HCT116 (cell line): Measurements from ENCODE around the gene PVALEF. TPM values are rescaled to one million over a fixed set of nuclear protein-coding genes. Genes with fewer than 3 reads are reported as not detected.

Experiments used
- ATAC-seq: fragments of 200-7000 bp; cut with Tn5 transposase; 2 replicates; pipeline ENCODE4 v1.9.1; 2020; ENCODE audit warnings: mild to moderate bottlenecking, moderate library complexity
- BruUV-seq: library from RNA; stranded (reverse); fragments of 400-500 nt; replicated peaks from 2 replicates; lab custom pipeline; 2021; lab: Mats Ljungman, UMichigan
- CTCF ChIA-PET: fragments of 300-600 bp; sonication (Branson Sonifier 250); formaldehyde crosslinking; loops from one replicate; lab custom pipeline; 2021; ENCODE audit warnings: antibody characterized with exemption; lab: Charles Lee
- POLR2A ChIA-PET: fragments of 300-600, 350-600 bp; sonication (Branson Sonifier 250); formaldehyde crosslinking; loops from one replicate; lab custom pipeline; 2021; ENCODE audit warnings: antibody characterized with exemption; lab: Charles Lee
- RAD21 ChIA-PET, 2 experiments: fragments of 300-600 bp; sonication (Branson Sonifier 250); formaldehyde crosslinking; loops; one replicate each; lab custom pipeline; 2023; ENCODE audit warnings: low total read pairs in 2 of 2; ENCODE audit not compliant: uncharacterized antibody in 2 of 2, unreplicated experiment in 2 of 2, low non-redundant PET in 1 of 2; lab: Charles Lee
- DNase-seq: peaks from one replicate; pipeline ENCODE4 v3.0.0-alpha.2; 2010; ENCODE audit warnings: low read depth, low spot score
- H2AFZ ChIP-seq: fragments of 200-600 bp; shearing (Covaris generic), sonication (generic); 2 replicates; pipeline ENCODE4 v1.6.1; 2017; ENCODE audit warnings: low read depth, mixed run types, mixed read lengths, antibody characterized with exemption, low read length; ENCODE audit not compliant: poor library complexity, severe bottlenecking
- H3K27ac ChIP-seq: 2 replicates; pipeline ENCODE4 v1.5.1; 2012; ENCODE audit warnings: low read depth, low read length
- H3K27me3 ChIP-seq: fragments of 200-600 bp; sonication (generic); 2 replicates; pipeline ENCODE4 v1.6.1; 2016; ENCODE audit warnings: mixed run types, low read length, mixed read lengths; ENCODE audit not compliant: insufficient read depth
- H3K36me3 ChIP-seq, 2 experiments: fragments of 200-500 bp in 1 of 2; fragments of 200-600 bp in 1 of 2; sonication (Bioruptor generic) in 1 of 2; sonication (generic) in 1 of 2; 2 replicates each; pipeline versions ENCODE4 v1.5.1 to v1.6.1; 2014 to 2016; ENCODE audit warnings: low read length in 2 of 2, inconsistent platforms in 1 of 2, mixed read lengths in 1 of 2, mixed run types in 1 of 2; ENCODE audit not compliant: insufficient read depth in 2 of 2, control insufficient read depth in 1 of 2
- H3K4me1 ChIP-seq, 2 experiments: fragments of 200-600 bp in 1 of 2; sonication (generic) in 1 of 2; 2 replicates each; pipeline versions ENCODE4 v1.5.1 to v1.6.1; 2012 to 2017; ENCODE audit warnings: low read length in 2 of 2, inconsistent platforms in 1 of 2, mild to moderate bottlenecking in 1 of 2, mixed read lengths in 1 of 2, mixed run types in 1 of 2, moderate library complexity in 1 of 2; ENCODE audit not compliant: insufficient read depth in 2 of 2, control insufficient read depth in 1 of 2
- H3K4me2 ChIP-seq: fragments of 200-600 bp; sonication (generic); 2 replicates; pipeline ENCODE4 v1.6.1; 2017; ENCODE audit warnings: mixed run types, low read length, mixed read lengths
- H3K4me3 ChIP-seq, 2 experiments: fragments of 200-600 bp in 1 of 2; sonication (generic) in 1 of 2; replicated peaks in 1 of 2; 2 replicates each; pipeline ENCODE4 v1.5.1; 2011 to 2016; ENCODE audit warnings: low read length in 2 of 2, control low read depth in 1 of 2, low read depth in 1 of 2, mild to moderate bottlenecking in 1 of 2, mixed read lengths in 1 of 2, mixed run types in 1 of 2
- H3K79me2 ChIP-seq: fragments of 200-600 bp; sonication (generic); 2 replicates; pipeline ENCODE4 v1.6.1; 2017; ENCODE audit warnings: mild to moderate bottlenecking, mixed run types, low read length, moderate library complexity, mixed read lengths; ENCODE audit not compliant: insufficient read depth
- H3K9ac ChIP-seq: fragments of 200-600 bp; sonication (generic); 2 replicates; pipeline ENCODE4 v1.6.1; 2016; ENCODE audit warnings: low read length, mixed read lengths
- H3K9me2 ChIP-seq: fragments of 200-600 bp; sonication (generic), shearing (Covaris generic); 2 replicates; pipeline ENCODE4 v1.6.1; 2017; ENCODE audit warnings: mixed run types, mild to moderate bottlenecking, moderate library complexity; ENCODE audit not compliant: insufficient read depth
- H3K9me3 ChIP-seq, 2 experiments: fragments of 200-500 bp in 1 of 2; fragments of 200-600 bp in 1 of 2; sonication (Bioruptor generic) in 1 of 2; sonication (generic) in 1 of 2; 2 replicates each; pipeline ENCODE4 v1.6.1; 2014 to 2017; ENCODE audit warnings: low read length in 2 of 2, mixed read lengths in 2 of 2, inconsistent platforms in 1 of 2, low read depth in 1 of 2, mild to moderate bottlenecking in 1 of 2, mixed run types in 1 of 2, moderate library complexity in 1 of 2; ENCODE audit not compliant: control insufficient read depth in 1 of 2, insufficient read depth in 1 of 2
- H4K20me1 ChIP-seq: fragments of 200-600 bp; sonication (generic), shearing (Covaris generic); 2 replicates; pipeline ENCODE4 v1.6.1; 2017; ENCODE audit warnings: mixed run types, mild to moderate bottlenecking, moderate library complexity; ENCODE audit not compliant: insufficient read depth
- CBX3 ChIP-seq: IDR thresholded peaks from 2 replicates; pipeline ENCODE4 v1.6.1; 2012; ENCODE audit warnings: low read depth
- ELF1 ChIP-seq: IDR thresholded peaks from 2 replicates; pipeline ENCODE4 v1.6.1; 2012; ENCODE audit warnings: low read depth, borderline replicate concordance
- EZH2 ChIP-seq: fragments of 200-600 bp; sonication (generic); IDR thresholded peaks from 2 replicates; pipeline ENCODE4 v1.6.1; 2017; ENCODE audit warnings: antibody characterized with exemption, mixed run types
- EZH2phosphoT487 ChIP-seq: fragments of 200-600 bp; IDR thresholded peaks from 2 replicates; pipeline ENCODE4 v1.6.1; 2018; ENCODE audit warnings: antibody characterized with exemption, borderline replicate concordance
- JUND ChIP-seq: IDR thresholded peaks from 2 replicates; pipeline ENCODE4 v1.6.1; 2012
- POLR2A ChIP-seq: IDR thresholded peaks from 2 replicates; pipeline ENCODE4 v1.7.0; 2011; ENCODE audit warnings: borderline replicate concordance; ENCODE audit not compliant: insufficient read depth, insufficient read length; ENCODE audit errors: extremely low read depth
- SRF ChIP-seq: IDR thresholded peaks from 2 replicates; pipeline ENCODE4 v1.6.1; 2012; ENCODE audit warnings: low read depth
- intact Hi-C: fragments of 100-400 bp; cut with micrococcal nuclease; formaldehyde crosslinking; loops from 2 replicates; pipeline ENCODE4 v1.10.0; 2022
- total RNA-seq: library from RNA; stranded (reverse); gene quantifications from one replicate; pipeline ENCODE4 v1.2.1, GENCODE V29; 2021; ENCODE audit not compliant: unreplicated experiment
- TF ChIP-seq, protein P1 (sequence below): IDR thresholded peaks from 2 replicates; pipeline ENCODE4 v1.6.1; 2011; ENCODE audit warnings: mild to moderate bottlenecking, low read length, moderate library complexity; ENCODE audit not compliant: insufficient replicate concordance; ENCODE audit errors: extremely low read depth

PVALEF gene
- total RNA-seq, 1 experiment from 2014 or later, result not detected

DNA sequence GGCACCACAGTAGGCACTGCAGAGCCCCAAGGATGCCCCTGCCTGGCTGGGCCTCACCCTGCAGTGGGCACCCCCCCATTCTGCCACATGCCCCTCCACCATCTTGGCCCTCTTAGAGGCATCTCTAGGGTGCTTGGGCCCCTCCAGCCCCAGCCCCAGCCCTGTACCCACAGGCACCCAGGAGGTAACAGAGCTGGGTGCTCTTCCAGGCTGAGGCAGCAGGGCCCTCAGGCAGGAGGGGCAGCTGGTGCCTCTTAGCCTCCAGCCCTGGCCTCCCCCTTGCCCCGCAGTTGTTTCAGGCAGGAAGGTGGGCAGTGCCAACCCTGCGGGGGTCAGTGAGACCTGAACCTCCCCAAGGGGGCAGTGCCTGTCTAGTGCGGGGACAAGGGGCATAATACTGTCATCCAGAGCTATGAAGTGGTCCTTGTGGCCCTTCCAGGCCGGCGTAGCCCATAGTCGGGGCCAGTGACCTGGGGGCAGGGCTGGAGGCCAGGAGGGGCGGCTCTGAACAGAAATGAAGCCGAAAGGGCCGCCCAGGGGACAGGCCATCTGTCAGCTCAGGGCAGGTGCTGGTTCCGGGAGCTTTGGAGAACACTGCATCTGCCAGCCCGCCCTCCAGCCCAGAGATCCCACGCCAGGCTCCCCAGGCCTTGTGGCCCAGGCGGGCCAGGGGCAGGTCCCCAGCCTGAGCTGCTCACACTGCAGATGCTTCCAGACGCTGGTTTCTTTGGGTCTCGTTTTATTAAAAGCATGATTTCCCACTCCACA, 5.6 kb downstream of the PVALEF start:
- Histone ChIP-seq H4K20me1 (no peaks in the 10 kb centered on the region), H3K9me3 (peaks cover 0 to 6% of the 10 kb centered on the region in 2 experiments; a peak in 1 of 4 replicates), H3K4me3 (no peak overlapping the region), H3K4me2 (no peak overlapping the region), H3K9ac (no peak overlapping the region), H3K4me1 (no peaks in the 10 kb centered on the region), H3K9me2 (no peaks in the 10 kb centered on the region), H3K79me2 (no peaks in the 10 kb centered on the region), H3K27ac (no peak overlapping the region; the same call in 1 of the 2 replicates), H3K36me3 (no peaks in the 10 kb centered on the region), H3K27me3 (no peaks in the 10 kb centered on the region), H2AFZ (no peak overlapping the region)
- DNase-seq (no peak), ATAC-seq (no peak)
- TF ChIP-seq ELF1 (no peak), CBX3 (no peak), POLR2A (no peak), SRF (no peak), EZH2 (no peak), JUND (no peak), EZH2phosphoT487 (no peak)
- TF ChIP-seq, protein P1, sequence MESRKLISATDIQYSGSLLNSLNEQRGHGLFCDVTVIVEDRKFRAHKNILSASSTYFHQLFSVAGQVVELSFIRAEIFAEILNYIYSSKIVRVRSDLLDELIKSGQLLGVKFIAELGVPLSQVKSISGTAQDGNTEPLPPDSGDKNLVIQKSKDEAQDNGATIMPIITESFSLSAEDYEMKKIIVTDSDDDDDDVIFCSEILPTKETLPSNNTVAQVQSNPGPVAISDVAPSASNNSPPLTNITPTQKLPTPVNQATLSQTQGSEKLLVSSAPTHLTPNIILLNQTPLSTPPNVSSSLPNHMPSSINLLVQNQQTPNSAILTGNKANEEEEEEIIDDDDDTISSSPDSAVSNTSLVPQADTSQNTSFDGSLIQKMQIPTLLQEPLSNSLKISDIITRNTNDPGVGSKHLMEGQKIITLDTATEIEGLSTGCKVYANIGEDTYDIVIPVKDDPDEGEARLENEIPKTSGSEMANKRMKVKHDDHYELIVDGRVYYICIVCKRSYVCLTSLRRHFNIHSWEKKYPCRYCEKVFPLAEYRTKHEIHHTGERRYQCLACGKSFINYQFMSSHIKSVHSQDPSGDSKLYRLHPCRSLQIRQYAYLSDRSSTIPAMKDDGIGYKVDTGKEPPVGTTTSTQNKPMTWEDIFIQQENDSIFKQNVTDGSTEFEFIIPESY, result no peak
- CTCF ChIA-PET, result interaction anchor here (0.6 kb wide), 1 partner anchor 553 kb away, joined by 5 read pairs; no protein-coding TSS in a partner anchor
- RAD21 ChIA-PET, result no interaction called here
- POLR2A ChIA-PET, result no interaction called here
- intact Hi-C loops, result no loop called here
- BruUV-seq, result no TSS peak
